CD4-positive, alpha-beta T cell treated with Interleukin-15 for 4 hours (primary cell): ENCODE results near the gene ALX4.

Experiments used
- DNase-seq: peaks from one replicate; pipeline ENCODE4 v3.0.0-alpha.2; 2020; ENCODE audit warnings: low spot score

Gene ALX4

DNA sequence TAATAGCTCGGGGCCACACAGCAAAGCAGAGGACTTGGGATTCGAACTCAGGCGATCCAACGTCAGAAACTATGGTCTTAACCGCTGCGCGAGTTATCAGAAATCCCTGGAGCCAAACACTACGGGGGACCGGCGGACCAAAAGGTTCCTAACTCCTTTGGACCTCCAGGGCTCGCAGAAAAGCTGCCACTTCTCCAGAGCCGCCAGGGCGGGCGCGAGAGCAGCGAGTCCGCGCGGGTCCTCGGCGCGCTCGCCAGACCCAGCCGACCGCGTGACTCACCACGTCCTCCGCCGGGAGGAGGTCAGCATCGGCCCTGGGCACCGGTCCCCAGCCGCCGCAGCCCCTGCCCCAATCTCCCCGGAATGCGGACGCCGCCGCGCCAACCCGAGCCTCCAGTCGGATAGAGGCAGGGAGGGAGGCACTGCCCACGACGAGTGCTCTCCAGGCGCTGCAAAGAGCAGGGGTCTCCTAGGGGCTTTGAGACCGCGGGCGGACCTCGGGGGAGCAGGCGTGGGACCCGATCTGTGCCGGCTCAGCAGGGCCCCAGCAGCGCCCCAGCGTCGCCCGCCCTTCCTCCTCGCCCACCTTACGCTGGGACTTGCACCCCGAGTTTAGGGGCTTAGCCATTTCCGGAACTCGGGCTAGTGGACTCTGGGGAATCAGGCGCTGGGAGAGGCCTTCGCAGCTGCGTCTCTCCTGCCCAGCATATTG is 6.2 kb upstream of the ALX4 start:
- no peak for DNase-seq

DNA sequence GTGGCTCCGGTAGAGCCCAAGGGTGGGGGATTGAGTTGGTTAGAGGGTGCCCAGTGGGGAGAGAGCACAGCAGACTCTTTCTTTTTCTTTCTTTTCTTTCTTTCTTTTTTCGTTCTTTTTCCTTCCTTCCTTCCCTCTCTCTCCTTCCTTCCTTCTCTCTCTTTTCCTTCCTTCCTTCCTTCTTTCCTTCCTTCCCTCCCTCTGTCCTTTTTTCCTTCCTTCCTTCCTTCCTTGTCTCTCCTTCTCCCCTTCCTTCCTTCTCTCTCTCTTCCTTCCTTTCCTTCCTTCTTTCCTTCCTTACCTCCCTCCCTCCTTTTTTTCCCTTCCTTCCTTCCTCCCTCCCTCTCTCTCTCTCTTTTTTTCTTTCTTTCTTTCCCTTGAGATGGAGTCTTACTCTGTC is 4.8 kb upstream of the ALX4 start:
- DNase-seq, result no peak

DNA sequence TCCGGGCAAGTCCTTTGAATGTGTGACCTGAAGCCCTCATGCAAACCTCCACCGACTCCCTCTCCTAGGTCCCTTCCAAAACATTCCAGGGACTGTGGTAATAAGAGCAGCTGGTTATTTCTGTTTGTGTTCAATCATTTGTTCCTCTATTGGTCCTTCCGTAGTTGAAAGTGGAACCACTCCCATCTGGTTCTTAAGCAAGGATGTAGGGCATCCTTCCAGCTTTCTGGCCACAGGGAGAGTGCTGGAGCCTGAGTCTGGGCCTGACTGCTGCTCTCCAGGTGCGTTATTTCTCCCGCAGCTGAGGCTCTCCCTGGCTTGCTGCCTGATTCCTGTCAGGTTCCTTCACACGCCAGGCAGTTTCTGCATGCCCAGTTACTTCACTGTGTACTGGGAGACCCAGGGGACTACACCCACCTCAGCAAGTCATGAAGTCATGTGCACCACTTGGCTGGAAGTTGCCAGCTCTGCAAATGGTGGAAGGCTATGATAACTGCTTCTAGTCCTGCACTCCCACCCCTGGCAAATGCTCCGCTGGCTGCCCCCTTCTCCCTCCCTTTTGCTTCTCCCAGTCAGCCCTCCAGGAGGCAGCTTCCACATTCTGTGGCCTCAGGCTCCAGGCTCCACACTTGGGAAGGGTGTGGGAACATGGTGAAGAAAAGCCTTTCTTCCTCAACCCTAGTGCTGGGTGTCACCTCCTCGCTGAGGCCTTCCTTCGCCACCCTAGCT is 4.0 kb upstream of the ALX4 start:
- no peak for DNase-seq

DNA sequence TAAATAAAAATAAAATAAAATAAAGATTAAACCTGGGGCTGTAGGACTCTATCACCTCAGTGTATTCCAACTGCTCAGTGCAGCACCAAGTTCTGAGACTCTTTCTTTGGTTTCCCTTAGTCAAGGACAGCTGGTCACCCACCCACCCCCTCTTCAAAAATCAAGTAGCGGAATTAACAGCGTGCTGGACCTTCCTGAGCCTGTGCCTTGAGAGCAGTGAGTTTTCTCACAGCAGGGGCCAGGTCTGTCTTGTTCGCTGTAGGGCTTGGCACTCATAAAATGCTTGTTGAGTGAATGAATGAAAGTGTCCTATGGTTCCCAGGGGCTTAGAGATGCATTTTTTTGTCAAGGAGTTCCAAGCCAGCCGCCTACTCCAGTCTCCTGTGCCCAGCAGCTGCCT is 2.9 kb upstream of the ALX4 start:
- DNase-seq, result no peak

DNA sequence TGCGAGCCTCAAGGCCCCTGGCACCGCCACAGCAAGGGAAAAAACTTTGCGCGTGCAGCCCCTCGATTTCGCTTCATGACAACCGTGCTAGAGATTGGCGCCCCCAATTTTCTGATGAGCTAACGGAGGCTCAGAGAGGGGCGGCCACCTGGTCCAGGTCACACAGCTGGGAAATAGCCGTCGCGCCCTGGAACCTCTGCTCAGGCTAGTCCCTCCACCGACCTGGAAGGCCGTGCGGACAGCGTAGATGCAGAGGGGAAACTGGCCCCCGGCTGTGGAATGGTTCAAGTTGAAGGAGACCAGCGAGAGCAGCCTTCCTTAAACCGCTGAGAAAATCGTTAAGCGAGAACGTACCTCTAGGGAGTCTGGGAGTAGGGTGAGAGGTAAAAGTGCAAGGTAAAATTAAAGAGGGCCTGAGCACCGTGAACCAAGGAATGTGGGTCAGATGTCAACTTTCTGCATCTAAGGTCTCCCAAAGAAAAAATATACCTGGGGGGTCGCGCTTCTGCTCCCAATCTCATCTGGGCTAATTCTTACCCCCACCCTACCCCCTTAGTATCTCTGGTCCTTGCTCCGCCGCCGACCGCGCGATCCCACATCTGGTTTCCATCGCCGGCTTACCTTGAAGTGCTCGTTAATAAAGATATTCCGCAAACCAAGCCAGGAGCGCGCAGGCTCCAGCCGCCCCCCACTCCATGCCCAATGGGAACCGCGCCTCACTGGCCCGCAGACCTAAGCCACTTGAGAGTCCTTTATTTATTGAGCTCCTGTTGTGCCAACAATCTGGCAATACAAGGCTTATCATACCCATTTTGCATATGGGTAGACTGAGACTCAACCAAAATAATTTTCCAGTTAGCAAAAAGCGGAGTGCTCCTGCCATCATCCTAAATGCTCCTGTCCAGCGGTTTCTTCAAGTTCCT is 1.7 kb upstream of the ALX4 start:
- no peak for DNase-seq

DNA sequence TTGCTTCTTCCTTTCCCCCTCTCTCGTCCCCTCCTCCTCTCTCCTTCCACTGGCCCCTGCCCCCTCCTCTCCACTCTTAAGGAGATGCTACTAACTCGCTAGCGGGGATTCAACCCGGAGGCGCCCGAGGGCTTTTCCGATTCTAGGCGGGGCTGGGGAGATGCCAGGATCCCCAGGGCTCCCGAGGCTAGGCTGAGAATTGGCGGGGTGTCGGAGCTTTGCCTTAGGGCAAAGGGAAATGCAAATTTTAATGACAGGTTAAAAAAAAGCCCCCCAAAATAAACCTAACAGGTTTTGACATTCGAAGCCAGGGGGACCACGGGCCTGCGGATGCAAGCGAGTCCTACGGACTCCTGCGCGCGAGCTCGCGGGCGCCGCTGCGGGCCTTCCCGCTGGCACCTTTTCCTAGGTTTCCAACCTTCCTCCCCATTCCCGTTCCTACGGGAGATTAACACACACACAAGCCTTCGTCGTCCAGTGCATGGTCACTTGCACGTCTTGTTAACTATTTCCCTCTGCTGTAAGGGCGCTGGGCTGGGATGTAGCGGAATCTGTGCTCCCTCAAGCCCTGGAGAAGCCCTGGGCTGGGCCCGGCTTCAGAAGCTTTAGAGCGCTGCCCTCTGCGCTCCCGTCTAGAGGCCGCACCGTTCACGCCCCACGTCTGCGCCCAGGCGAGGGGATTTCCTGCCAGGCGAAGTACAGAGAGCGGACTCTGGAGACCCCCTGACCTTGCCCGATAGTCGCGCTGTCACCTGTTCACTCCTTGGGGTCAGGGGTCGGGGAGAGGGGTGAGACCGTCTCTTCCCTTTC is 729 bp upstream of the ALX4 start:
- DNase-seq, result no peak

DNA sequence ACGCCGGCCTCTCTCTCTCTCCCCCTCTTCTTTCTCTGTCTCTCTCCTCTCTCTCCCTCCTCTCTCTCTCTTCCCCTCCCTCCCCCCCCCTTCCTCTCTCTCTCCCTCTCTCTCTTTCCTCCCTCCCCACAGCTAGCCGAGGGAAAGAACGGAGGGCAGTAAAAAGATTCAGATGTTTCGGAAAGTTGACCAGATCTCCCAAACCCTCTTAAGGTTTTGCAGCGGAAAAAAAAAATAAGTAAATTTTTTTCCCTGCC is 195 bp upstream of the ALX4 start:
- no peak for DNase-seq

DNA sequence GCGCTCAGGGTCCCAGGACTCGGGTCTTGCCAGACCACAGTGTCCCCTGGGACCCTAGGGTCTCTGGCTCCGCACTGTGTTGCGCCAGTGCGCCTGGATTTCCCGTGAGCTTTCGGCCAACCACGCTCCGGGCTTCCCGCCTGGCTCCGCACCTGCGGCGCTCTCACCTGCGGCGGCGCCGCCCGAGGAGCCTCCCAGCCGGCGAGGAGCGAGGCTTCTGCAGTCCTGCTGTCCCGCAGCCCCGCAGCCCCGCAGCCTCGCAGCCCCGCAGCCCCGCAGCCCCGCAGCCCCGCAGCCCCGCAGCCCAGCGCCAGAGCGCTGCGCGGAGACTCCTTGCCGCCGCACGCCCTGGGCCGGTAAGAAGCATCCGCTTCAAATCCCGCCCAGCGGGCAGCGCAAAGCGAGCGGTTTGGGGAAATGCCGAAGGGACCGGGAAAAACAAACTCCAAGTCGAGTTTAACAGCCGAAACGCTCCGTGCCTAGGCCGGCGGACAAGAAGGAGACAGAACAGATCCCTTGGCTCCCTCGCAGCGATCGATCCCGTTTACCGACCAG is 939 bp downstream of the ALX4 start:
- DNase-seq, result no peak

DNA sequence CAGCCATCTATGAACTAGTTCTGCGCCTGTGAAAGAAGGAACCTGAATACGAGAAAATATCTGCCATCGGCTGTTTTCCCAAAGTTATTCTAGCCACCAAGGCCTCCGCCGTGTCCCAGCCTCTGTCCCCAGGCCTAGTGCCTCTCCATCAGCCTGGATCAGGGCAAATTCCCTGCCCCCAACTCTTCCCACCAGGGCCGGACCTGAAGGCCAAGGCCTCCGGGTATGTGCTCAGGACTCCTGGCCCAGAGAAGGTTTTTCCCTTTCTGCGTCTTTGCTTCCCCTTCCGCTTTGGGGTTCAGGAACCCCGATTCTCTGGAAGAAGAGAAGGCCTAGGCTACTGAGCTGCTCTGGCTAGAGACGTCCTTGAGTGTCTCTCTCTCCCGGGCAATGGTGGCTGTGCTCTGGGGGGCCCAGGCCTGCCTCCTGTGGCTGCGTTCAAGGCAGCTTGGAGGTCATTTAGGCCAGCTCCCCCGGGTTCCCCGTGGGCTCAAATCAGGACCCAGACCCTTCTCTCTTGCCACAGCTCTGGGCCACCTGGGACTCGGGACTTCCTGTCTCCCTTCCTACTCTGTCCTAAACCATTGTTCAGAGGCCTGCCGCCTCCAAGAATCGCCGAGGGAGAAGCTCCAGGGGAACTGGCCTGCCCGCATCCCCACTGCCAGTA is 1.6 kb downstream of the ALX4 start:
- no peak for DNase-seq

DNA sequence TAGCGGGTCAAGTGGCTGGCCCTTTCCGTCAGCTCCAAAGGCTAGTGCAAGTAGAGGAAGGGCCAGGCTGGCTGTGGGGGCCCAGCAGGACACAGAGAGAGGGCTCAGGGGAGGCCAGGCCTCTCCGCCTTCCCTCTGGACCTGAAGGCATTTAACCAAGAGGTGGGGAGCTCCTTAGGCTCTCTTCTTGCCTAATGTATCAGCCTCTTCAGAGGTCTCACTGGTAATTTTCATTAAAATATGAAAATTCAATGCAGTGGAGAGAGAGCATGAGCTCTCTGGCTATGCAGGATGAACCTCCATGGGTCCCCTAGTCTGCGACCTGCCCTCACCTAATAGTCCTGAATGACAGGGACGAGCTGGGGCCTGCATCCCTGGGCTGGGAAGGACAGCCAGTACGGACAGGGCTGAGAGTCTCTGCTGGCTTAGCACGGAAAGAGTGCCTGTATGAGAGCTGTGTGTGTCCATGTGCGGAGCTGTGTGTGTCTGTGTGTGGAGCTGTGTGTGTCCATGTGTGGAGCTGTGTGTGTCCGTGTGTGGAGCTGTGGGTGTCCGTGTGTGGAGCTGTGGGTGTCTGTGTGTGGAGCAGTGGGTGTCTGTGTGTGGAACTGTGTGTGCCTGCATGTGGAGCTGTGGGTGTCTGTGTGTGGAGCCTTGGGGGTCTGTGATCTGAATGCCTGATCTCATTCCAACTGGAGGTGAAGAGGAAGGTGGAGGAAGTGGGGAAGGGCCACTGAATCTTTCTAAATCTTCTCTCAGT is 2.4 kb downstream of the ALX4 start:
- DNase-seq, result no peak

DNA sequence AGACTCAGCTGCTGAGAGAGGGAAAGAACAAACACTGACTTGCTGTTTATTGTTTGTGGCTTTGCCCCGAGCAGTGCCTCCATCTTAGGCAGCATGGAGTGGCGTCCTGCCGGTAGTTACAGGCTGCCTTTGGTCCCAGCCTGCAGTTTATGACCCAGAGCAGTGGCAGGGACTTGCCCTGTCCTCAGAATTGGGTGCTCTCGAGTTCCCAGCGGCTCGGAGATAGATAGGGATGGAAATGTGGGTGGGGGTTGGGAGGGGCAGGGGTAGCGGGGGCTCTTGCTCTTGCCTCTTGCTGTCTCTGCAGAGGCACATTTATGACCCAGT is 3.1 kb downstream of the ALX4 start:
- no peak for DNase-seq

DNA sequence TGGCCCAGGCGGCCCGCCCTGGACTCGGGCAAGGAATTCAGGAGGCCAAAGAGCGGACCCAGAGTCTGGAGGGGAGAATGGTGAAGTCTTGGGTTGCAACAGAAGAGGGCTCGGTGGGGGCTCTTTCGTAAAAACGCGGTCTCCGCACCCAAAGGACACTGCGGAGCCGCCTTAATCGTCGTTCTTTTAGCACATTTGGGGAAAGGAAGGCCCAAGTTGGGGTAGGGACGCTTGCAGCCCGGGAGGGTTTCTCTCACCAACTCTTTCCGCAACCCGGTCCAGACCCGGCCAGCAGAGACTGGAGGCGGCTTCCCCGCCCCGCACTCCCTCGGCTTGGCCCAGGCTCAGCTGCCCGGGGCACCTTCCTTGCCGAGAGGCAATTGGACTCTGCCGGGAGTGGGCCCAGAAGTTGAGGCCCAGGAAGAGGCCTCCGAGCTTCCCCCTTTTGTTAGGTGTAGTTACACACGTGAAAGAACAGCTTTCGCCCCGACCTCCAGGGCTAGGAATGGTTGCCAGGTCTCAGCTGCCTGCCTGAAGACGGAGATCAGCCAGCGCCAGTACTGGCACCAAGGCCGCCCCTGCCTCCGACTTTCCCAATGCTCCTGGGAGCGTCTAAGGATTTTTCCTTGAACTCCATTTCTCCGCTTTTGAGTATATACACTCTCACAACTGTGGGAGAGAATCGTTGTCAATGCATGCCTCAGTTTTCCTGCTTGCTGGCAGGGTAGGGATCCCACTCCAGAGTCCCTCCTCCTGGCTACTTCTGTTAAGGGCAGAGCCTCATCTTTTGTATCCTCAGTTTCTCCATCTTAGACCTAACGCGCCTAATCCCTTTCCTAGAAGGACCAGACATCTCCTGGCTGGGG is 3.7 kb downstream of the ALX4 start:
- no peak for DNase-seq

DNA sequence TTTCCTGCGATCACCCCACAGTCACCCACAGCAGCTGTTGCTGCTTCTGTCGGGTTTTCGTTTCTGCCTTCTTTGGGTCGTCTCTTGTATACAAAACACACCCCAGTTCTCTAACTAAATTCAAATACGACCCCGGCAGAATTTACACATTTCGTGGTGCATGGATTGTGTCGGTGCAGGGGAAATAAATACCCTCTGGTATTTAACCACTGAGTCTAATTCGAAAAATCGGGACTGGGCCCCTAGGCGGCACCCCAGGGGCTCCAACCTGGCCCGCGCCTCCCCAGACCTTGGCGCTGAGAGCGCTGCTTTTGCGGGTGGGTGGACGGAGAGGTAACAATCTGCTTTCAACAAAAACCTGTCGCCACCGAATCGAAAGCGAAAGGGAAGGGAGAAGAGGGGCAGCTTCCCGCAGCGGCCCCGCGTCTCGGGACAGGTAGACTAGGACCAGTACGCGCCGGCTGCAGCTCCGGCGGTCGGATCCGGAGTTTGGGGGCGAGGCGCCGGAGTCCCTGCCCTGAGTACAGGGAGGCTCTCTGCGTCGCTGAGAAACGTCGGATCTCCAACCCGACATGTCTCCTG is 4.4 kb downstream of the ALX4 start:
- DNase-seq, result peak; percentile 13

DNA sequence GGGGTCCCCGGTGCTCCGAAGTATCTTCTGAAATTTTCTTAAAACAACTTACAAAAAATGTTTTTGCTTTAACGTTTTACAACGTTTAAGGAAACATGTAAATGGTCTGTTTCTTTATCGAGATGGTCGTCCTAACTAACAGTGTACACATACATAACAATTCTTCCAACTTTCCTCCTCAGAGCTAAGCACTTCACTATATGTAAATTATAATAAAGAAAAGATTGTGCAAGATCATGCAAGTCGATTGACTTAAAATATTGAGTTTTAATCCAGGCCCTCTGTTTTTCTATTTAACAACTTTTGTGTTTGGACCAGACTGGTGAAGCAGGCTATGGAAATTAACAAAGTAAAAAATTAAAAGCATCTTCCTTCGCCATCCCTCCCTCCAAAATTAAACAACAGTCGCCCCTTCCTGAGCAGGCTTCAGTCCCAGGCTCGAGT is 4.9 kb downstream of the ALX4 start:
- DNase-seq, result no peak

DNA sequence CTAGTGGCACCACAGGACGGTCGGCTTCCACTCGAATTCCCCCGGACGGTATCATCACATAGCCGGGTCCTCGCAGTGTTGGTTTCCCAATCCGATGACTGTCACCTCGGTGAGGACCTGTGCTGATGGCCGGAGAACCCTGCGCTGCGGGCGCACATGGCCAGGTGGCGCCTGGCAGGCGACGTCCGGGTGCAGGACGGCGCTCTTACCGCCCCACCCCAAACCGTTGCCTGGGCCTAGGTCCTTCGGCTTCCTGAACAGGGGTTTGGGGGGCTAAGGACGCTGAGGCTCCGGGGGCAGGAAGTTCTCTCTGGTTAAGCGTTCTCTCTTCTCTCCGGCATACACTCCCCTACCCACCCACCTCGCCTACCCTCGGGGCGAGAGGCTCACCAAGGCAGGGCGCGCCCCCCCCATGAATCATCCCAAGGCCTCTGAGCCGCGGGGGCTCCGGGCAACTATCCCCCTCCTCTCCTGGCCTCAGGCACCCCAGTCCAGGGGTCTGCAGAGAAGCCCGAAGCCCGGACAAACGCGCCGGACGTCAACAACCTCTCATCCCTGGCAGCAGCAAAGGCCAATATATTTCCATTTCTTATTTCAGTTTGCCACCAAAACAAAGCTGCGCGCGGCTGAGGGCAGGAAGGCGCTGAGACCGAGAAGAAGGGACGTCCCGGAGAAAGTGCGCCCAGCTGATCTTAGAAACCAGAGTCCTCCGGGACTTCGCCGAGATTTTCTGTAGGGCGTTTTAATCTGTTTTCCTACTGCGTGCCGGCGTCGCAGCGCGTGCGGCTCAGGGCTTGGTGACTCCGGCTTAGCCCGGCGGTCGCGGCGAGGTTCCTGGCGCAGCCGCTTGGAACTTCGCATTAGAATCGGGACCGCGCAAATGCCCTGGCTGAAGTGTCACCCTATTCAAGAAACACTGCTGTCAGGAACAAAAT is 5.6 kb downstream of the ALX4 start:
- no peak for DNase-seq

DNA sequence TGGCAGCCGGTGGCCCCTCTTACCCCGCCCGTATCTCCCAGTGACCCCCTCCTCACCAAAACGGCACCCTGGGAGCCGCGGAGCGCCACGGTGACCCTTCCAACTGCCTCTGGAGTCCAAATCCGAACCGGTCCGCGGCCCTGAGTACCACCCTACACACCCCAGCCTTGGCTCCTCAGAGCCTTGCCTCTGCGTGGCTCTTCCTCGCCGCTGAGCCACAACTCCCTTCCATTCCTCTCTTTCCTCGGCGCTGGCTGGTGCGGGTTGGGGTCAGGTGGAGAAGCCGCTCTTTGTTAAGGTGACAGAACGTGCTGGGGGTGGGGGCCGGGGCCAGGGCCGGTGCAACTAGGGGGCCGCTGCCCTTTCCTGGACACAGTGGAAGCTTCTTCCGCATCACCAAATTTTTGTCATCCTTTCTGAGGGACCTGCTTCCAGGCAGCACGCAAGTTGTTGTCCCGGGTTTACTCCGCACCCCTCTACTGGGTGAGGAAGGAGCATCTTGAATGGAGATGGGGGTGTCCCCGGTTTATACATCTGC is 6.5 kb downstream of the ALX4 start:
- DNase-seq, result no peak

DNA sequence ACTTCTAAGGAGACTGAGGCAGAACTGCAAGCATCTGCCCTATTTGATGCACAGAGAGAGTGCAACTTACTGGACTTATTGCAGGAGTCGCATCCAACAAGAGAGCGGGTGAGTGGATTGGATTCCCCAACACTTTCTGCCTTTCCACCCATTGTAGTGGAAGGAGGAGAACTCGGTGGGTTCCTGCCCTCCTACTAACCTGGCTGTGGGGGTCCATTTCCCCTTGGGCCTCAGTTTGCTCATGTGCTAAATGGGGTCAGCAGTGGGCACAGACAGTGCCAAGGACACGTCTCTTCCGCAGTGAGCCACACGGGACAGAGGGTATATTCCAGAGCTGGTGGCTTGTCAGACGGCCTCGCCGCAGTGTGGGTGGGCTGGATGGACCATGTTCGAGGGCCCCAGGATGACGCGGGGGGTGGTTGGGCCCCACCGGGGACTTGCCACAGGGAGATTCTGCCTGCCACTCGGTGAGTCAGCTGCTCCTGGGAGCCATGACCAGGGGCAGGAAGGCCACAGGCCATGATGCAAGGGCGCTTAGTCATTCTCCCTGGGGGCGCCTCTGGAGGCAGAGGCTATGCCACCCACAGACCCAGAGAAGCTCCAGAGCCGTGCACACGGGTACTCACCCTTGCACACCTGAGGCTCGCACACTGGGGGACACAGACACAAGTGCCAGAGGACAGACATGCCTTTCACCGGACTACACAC is 8.2 kb downstream of the ALX4 start:
- no peak for DNase-seq
